Right cardiac atrium (tissue), 5 donors: ENCODE results near the gene INSC. TPM values are rescaled to one million over a fixed set of nuclear protein-coding genes. Genes with fewer than 3 reads are reported as not detected.
A peak's percentile ranks its signal among the peaks of the same experiment; 100 is the strongest.

Experiments
- ATAC-seq, 2 donors: fragments of 200-7000 bp; cut with Tn5 transposase; one replicate each; pipeline versions ENCODE4 v1.8.0 to v1.9.1; 2020; ENCODE audit warnings: moderate library complexity in 2 of 2, mild to moderate bottlenecking in 1 of 2
- DNase-seq, 3 donors: peaks; one replicate each; pipeline ENCODE4 v3.0.0-alpha.2; 2020
- H3K27ac ChIP-seq: one replicate; pipeline ENCODE4 v1.5.1; 2013; ENCODE audit warnings: mild to moderate bottlenecking, low read length, control low read depth, moderate library complexity
- H3K27me3 ChIP-seq: one replicate; pipeline ENCODE4 v1.6.1; 2013; ENCODE audit not compliant: control insufficient read depth, insufficient read depth
- H3K4me1 ChIP-seq: one replicate; pipeline ENCODE4 v1.6.1; 2013; ENCODE audit warnings: low read length; ENCODE audit not compliant: control insufficient read depth, insufficient read depth
- H3K4me3 ChIP-seq: one replicate; pipeline ENCODE4 v1.5.1; 2013; ENCODE audit warnings: low read length, control low read depth
- H3K9me3 ChIP-seq: one replicate; pipeline ENCODE4 v1.6.1; 2013; ENCODE audit warnings: low read length; ENCODE audit not compliant: control insufficient read depth
- WGBS: extraction: QIAGEN DNeasy Blood & Tissue Kit; methylation state at CpG from one replicate; pipeline ENCODE4 v1.1.7; 2013; 5-methylcytosine and 5-hydroxymethylcytosine counted together
- intact Hi-C, 4 donors: fragments of 100-400 bp; cut with DNase I; formaldehyde crosslinking; loops; one replicate each; pipeline versions ENCODE4 v1.11.0 to v1.14.0; 2022 to 2023
- polyA plus RNA-seq: library from polyadenylated mRNA; stranded (reverse); fragments of 200-250 nt; gene quantifications from one replicate; pipeline ENCODE4 v1.2.3, GENCODE V29; 2013
- total RNA-seq, 4 donors: library from RNA; stranded (reverse); fragmentation: NEBNext Ultra II Directional; extraction: Animal tissue kit (Norgen Biotek cat#: 25700); gene quantifications; one replicate each; pipeline ENCODE4 v1.2.1, GENCODE V29; 2021
- donor health status: healthy with polysubstance abuse.
- donor health status: DM: no; HTN: yes; CAD: no.
- donor health status: DM: no; HTN: no; CAD: no.
- donor health status: DM: no; HTN: yes; CAD: no; lungs with severe emphysema.
- donor health status: DM: yes; HTN: yes; CAD: no.

INSC gene
- total and polyA plus RNA-seq, 5 donors, result 0.91 to 1.0 (median 0.95) TPM

- DNase-seq (no peak), ATAC-seq (no peak)
- intact Hi-C loops, result no loop called here
- Histone ChIP-seq H3K4me3 (no peak overlapping the region), H3K27ac (no peak overlapping the region), H3K27me3 (no peaks in the 10 kb centered on the region), H3K9me3 (no peaks in the 10 kb centered on the region), H3K4me1 (peaks cover 4% of the 10 kb centered on the region)
- WGBS, result 77% methylated on average over 2 of the region's 2 CpGs
Measured at GRCh38 chr11:15128621-15129020, 13.9 kb downstream of the INSC start.

- Histone ChIP-seq H3K4me1 (no peaks in the 10 kb centered on the region), H3K27ac (no peak overlapping the region), H3K4me3 (no peak overlapping the region), H3K9me3 (no peaks in the 10 kb centered on the region), H3K27me3 (no peaks in the 10 kb centered on the region)
- 88% methylated on average over 1 of the region's 1 CpG for WGBS
- ATAC-seq, result no peak
- intact Hi-C loops, result no loop called here
- no peak for DNase-seq
Measured at GRCh38 chr11:15136166-15136565, 21.4 kb downstream of the INSC start.

- no peaks in the 10 kb centered on the region for H3K27me3 ChIP-seq
- WGBS, result 38% methylated on average over 5 of the region's 5 CpGs
- ATAC-seq, result peak in 1 of 2 donors; percentile 40
- no peaks in the 10 kb centered on the region for H3K4me1 ChIP-seq
- H3K27ac ChIP-seq, result no peak overlapping the region
- no peak for DNase-seq
- intact Hi-C loops, result no loop called here
- no peak overlapping the region for H3K4me3 ChIP-seq
- no peaks in the 10 kb centered on the region for H3K9me3 ChIP-seq
Measured at GRCh38 chr11:15139096-15139770, 24.5 kb downstream of the INSC start.

GRCh38 chr11:15139958-15140659 is 25.4 kb downstream of the INSC start:
- H3K4me3 ChIP-seq, result no peak overlapping the region
- no peak overlapping the region for H3K27ac ChIP-seq
- H3K4me1 ChIP-seq, result no peaks in the 10 kb centered on the region
- 87% methylated on average over 4 of the region's 4 CpGs for whole genome bisulfite sequencing
- ATAC-seq (no peak), DNase-seq (no peak)
- intact Hi-C loops, result no loop called here
- H3K9me3 ChIP-seq, result no peaks in the 10 kb centered on the region
- H3K27me3 ChIP-seq, result no peaks in the 10 kb centered on the region

- no peak for DNase-seq
- Histone ChIP-seq H3K27me3 (no peaks in the 10 kb centered on the region), H3K4me3 (no peak overlapping the region), H3K9me3 (no peaks in the 10 kb centered on the region), H3K4me1 (no peaks in the 10 kb centered on the region), H3K27ac (no peak overlapping the region)
- WGBS, result 79% methylated on average over 3 of the region's 3 CpGs
- ATAC-seq, result no peak
- intact Hi-C loops, result no loop called here
Measured at GRCh38 chr11:15141381-15141780, 26.7 kb downstream of the INSC start.

- no peak for DNase-seq
- intact Hi-C loops, result no loop called here
- H3K27ac ChIP-seq, result no peak overlapping the region
- H3K4me1 ChIP-seq, result no peaks in the 10 kb centered on the region
- no peak overlapping the region for H3K4me3 ChIP-seq
- no peaks in the 10 kb centered on the region for H3K9me3 ChIP-seq
- H3K27me3 ChIP-seq, result no peaks in the 10 kb centered on the region
- WGBS, result 52% methylated on average over 7 of the region's 7 CpGs
- no peak for ATAC-seq
Measured at GRCh38 chr11:15142838-15143237, 28.1 kb downstream of the INSC start.

DNA sequence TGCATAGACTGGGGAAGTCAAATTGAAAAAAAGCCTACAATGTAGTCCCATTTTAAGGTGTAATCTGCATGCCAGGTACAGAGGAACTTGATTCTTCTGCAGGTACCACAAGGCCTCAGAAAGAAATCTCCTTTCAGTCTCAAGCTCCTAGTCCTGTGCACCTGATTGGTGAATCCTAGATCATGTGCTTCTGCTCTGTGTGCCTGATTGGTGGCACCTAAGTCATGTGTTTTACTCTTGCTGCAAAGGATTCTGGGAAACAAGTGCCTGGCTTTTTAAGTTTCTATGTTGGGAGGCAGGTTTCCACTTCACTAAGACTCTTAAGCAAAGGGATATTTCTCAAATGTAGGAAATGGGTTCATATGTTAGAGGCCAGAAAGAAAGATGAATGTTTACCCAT is 29.1 kb downstream of the INSC start:
- no peak overlapping the region for H3K27ac ChIP-seq
- H3K27me3 ChIP-seq, result no peaks in the 10 kb centered on the region
- ATAC-seq, result no peak
- no peaks in the 10 kb centered on the region for H3K4me1 ChIP-seq
- no peak overlapping the region for H3K4me3 ChIP-seq
- no peaks in the 10 kb centered on the region for H3K9me3 ChIP-seq
- intact Hi-C loops, result no loop called here
- no peak for DNase-seq

DNA sequence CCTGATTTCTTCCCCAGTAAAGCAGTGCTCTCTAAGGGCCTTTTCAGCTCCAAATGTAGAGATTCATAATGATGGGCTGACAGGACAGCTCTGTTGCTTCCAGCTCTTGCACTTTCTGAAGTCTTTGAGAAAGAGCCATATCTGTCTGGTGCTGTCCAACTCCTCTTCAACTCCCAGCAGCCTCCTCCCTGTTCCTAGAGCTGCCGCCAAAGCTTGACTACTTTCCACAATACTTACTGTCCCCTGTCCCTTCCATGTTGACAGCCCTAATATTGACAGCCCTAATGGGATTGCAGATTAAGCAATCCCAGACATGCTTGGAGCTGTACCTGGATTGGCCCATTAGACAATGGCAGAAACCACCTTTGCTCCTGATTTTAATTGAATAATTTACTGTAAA is 29.6 kb downstream of the INSC start:
- 43% methylated on average over 1 of the region's 1 CpG for WGBS
- Histone ChIP-seq H3K4me1 (no peaks in the 10 kb centered on the region), H3K27ac (no peak overlapping the region), H3K9me3 (no peaks in the 10 kb centered on the region), H3K4me3 (no peak overlapping the region), H3K27me3 (no peaks in the 10 kb centered on the region)
- ATAC-seq (peak in 1 of 2 donors; percentile 32), DNase-seq (no peak)
- intact Hi-C loops, result no loop called here

DNA sequence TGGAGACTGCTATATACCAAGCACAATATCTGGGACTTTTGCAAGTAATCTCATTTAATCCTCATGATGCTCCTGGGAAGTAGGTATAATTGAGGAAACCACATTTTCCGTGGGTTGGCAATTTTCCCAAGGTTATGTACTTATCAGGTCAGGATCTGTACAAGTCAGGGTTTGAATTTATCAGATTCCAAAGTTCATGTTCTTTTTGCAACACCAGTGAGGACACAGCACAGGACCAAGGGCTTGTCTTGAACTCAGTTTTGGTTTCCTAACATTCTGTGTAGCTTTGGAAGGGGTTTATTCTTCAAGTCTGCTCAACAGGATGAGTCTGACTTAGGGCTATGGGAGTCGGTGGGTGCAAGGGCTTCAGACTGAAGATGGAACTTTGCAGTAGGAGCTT is 30.4 kb downstream of the INSC start:
- ATAC-seq (no peak), DNase-seq (no peak)
- H3K27ac ChIP-seq, result no peak overlapping the region
- intact Hi-C loops, result no loop called here
- WGBS, result 55% methylated on average over 2 of the region's 2 CpGs
- no peaks in the 10 kb centered on the region for H3K9me3 ChIP-seq
- no peak overlapping the region for H3K4me3 ChIP-seq
- no peaks in the 10 kb centered on the region for H3K27me3 ChIP-seq
- no peaks in the 10 kb centered on the region for H3K4me1 ChIP-seq

DNA sequence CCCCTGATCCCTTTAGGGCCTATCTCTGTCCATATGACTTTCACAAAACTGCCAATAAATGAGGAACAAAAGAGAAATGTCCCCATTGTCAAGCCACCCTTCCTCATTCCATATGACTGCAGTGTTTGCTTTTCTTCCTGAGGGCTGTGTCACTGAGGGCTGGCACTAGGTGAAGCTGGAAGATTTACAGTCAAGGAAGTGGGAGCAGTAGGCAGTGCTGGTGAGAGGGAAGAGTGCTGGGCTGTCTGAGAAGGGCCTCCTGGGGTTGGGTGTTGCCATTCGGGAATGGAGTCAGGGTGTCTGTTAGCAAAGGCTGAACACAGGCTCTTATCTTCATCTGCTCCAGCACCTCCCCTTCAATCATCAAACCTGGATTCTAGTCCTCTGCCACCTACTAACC is 30.9 kb downstream of the INSC start:
- DNase-seq (no peak), ATAC-seq (peak; percentile 26 to 39)
- Histone ChIP-seq H3K27me3 (no peaks in the 10 kb centered on the region), H3K4me1 (no peaks in the 10 kb centered on the region), H3K9me3 (no peaks in the 10 kb centered on the region), H3K4me3 (no peak overlapping the region), H3K27ac (no peak overlapping the region)
- 47% methylated on average over 1 of the region's 1 CpG for WGBS
- intact Hi-C loops, result no loop called here

GRCh38 chr11:15146271-15147003 is 31.7 kb downstream of the INSC start:
- DNase-seq, result no peak
- intact Hi-C loops, result no loop called here
- no peaks in the 10 kb centered on the region for H3K27me3 ChIP-seq
- H3K27ac ChIP-seq, result no peak overlapping the region
- no peaks in the 10 kb centered on the region for H3K9me3 ChIP-seq
- no peak overlapping the region for H3K4me3 ChIP-seq
- no peaks in the 10 kb centered on the region for H3K4me1 ChIP-seq
- 61% methylated on average over 3 of the region's 3 CpGs for WGBS
- no peak for ATAC-seq
